ENCODE results near the gene SHBG.

The SHBG gene

DNA sequence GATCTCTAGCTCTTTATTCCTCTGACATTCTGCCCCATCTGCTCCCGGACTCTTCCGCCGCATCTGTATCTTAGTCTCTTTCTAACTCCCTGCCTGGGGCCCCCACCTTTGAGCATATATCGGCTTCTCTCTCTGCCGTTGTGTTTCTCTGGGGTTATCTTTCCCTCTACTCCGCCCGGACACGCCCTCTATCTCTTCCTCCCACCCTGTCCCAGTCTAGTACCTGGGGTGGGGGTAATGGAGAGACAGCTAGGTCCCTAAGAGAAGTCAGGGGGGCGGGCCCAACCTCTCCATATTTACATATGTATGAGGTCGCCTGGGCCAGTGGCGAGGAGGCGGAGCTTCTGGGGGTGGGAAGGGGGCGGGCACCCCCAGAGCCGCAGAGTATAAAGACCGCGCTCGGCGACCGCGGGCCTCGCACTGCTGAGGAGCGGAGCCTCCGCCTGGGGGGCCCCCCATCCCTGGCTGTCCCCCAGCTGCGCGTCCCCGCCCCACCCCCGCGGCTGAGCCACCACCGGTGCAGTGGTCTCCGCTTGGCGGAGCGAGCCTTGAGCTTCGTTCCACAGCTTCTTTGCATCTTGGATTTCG lies 20.7 kb downstream of the SHBG start, which contains the start of gene ATP1B2:
ATP1B2 (plus strand) TSS at position 418 of the 588 bp plus-strand sequence. CDS start 593 bp downstream, outside the sequence.
- DNase-seq, result peak; percentile 64

DNA sequence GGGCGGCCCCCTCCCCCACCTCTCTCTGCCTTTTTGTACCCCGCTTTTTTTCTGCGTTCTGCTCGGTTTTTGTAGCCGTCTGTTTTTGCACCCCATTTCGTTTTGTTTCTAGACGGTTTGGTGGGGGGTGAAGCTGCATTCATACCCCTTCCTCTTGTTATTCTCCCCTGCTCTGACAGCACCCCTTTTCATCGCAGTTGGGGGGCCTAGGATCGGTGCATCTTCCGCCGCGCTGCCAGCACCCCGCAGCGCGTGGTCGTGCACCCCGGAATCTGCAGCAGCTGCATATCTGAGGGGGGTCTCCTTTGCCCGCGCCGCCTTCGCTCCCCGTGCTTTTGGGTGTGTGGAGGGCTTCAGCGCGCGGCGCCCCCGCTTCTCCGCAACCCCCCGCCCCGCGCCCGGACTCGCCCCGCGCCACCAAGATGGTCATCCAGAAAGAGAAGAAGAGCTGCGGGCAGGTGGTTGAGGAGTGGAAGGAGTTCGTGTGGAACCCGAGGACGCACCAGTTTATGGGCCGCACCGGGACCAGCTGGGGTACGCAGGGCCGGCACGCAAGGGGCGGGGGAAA lies 21.2 kb downstream of the SHBG start:
- no peak for DNase-seq

DNA sequence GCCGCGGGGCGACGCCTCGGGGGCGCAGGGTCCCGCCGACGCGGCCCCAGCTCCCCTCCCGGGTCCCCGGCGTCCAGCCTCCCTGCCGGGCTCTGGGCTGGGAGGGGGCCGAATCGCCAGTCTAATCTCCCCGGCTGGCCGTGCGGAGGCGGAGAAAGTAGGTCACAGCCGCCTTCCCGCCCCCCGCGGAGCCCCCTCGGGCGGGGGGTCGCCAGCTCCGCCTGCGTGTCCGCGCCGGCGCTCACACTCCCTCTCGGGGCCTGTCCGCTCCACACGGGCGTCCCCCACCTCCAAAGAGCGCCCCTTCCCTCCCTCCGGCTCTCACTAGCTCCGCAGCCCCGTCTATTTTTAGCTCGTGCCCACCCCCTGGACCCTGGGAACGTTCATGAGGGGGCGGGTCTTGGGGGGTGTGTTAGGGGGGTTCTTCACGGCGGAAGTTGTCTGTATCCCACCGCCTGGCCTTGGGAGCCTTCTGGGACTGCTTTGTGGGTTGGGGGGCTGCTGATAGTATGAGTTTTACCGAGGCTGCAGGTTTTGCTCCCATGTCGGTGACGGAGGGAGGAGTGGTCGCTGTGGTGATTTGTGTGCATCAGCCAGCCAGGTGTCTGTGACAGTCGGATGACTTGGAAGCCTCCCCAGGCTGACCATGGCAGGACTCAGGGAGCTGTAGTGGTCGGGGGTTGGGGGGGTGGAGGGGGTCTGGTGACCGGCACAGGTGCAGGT lies 21.9 kb downstream of the SHBG start:
- DNase-seq, result no peak

GRCh38 chr17:7652388-7653356 lies 22.7 kb downstream of the SHBG start:
- DNase-seq, result no peak

GRCh38 chr17:7654832-7655540 lies 25.1 kb downstream of the SHBG start:
- DNase-seq, result no peak

DNA sequence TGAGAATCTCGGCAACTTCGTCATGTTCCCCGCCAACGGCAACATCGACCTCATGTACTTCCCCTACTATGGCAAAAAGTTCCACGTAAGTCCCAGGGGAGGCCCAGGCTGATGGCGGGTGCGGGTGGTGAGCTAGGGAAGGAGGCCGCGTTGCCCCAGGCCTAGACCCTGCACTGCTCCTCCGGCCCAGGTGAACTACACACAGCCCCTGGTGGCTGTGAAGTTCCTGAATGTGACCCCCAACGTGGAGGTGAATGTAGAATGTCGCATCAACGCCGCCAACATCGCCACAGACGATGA lies 25.6 kb downstream of the SHBG start:
- no peak for DNase-seq

DNA sequence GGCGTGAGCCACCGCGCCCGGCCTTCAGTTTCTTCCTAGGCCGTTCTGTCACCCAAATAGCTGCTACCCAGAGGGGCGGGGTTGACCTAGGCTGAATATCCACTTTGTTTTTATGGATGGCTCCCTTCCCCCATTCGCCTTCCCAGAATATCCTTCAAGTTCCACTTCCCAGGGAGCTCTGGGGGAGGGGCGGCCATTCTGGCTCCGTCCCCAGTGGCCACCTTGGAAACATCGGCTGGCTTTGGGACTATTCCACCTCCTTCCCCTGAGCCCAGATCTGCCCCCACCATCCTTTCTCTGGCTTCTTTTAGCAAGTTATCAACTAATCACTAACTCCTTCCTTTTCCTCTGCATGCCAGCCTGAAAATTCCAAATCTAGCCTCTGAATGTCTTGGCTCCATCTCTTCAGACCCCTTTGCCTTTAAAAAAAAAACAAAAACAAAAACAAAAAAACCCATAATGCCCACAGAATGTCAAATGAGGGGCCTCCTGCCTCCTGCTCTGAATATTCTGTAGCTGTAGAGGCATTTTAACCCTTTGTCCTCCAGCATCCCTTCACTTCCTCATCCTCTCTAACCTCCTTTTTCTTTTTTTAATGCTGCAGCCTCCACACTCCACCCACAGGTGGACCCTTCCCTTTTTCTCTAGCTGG lies 27.1 kb downstream of the SHBG start:
- no peak for DNase-seq

DNA sequence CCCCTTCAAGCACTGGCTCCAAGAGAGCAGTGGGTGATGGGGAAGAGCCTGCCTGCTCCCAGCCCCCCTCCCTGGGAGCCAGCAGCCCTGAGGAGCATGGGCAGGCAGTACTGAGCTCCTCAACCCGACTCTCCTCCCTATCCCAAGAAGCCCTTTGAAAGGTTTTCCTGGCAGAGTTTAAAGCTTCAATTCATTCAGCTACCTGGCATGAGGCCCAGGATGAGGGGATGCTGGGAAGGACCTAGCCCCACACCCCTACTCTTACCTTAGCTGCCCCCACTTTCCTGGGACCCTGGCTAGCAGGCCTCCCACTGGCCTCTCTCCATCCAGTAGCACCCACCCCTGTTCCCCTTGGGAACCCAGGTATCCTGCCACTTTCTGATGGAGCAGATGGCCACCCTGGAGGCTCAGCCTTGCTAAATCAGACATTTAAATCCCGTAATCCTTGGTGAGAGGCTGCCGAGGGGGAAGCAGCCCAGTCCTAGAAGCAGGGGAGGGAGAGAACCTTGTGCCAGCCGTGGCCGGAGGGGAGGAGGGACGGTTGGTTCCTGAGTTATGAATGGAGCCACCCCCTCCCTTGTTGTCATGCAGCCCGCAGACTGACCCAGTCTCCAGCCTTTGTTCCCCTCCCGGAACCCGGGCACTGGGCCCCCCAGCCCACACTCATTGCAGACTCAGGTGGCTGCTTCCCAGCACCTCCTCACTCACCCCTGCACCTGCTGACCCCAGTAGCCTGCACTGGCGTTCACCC lies 37.9 kb downstream of the SHBG start:
- DNase-seq, result no peak

- no peak for DNase-seq
Measured at GRCh38 chr17:7668482-7668881, 38.5 kb downstream of the SHBG start.

DNA sequence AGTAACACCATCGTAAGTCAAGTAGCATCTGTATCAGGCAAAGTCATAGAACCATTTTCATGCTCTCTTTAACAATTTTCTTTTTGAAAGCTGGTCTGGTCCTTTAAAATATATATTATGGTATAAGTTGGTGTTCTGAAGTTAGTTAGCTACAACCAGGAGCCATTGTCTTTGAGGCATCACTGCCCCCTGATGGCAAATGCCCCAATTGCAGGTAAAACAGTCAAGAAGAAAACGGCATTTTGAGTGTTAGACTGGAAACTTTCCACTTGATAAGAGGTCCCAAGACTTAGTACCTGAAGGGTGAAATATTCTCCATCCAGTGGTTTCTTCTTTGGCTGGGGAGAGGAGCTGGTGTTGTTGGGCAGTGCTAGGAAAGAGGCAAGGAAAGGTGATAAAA lies 43.3 kb downstream of the SHBG start:
- DNase-seq, result peak; percentile 52

- DNase-seq, result no peak
Measured at GRCh38 chr17:7674934-7675333, 45.0 kb downstream of the SHBG start.

DNA sequence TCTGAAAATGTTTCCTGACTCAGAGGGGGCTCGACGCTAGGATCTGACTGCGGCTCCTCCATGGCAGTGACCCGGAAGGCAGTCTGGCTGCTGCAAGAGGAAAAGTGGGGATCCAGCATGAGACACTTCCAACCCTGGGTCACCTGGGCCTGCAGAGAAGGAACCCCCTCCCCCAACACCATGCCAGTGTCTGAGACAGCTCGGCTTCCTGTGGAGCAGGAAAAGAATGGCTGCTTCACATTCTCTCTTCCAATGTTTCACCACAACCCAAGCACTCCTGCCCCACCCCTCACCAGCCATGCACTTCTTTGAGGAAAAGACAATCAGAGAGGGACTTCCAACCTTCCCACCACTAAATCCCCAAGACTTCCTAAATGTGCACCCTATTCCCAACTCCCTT lies 46.6 kb downstream of the SHBG start:
- no peak for DNase-seq

GRCh38 chr17:7677388-7678067 lies 47.6 kb downstream of the SHBG start:
- DNase-seq, result no peak
